NOMO-1 treated with dmso at 0.1 percent for 144 hours (cell line): ENCODE data around the gene PAEP.

Source experiments
- DNase-seq: peaks from one replicate; lab custom pipeline; 2025; ENCODE audit not compliant: unreplicated experiment; lab: John Stamatoyannopoulos, UW

PAEP gene

DNA sequence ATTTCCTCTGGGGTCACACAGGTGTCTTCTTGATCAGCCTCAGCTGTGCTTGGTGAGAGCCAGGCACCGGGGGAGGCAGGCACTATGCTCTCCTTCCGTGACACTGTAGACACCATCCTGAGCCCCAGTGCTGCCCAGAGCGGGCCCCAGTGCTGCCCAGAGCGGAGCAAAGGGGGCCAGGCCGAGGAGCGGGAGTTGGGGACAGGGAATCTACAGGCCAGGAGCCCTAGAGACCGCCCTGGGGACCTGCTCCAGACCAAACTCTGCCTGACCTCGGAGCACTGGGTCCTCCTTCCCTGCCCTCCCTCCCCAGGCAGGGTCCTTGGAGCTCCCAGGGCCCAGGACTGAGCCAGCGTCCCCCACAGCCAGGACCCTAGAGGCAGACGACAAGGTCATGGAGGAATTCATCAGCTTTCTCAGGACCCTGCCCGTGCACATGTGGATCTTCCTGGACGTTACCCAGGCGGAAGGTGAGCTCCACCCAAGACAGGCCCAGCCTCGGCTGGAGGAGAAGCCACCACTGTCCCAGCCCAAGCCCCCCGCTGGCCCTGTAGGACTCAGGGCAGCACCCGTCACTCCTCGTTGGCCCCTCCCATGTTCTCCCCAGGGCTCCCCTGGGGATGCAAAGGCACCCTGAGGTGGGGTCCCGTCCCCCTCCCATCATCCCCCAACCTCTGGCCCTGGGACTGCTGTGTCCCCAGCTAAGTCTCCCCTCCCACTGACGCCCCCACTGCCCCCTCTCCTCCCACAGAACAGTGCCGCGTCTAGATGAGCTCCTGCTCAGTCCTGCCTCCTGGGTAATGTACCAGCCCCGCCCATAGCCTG is 30.2 kb downstream of the PAEP start:
- no peak for DNase-seq

DNA sequence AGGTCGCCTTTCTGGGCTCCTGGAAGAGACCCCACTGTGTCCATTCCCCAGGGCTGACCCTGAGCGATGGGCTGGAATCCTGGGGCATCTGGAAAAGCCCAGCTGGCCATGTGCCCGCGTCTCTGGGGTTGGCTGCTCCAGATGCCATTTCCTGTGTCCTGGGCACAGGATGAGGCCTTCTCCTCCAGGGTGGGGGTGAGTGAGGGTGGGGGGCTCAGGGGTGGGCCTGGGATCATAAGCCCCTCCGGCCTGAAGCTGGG is 30.7 kb downstream of the PAEP start:
- no peak for DNase-seq

DNA sequence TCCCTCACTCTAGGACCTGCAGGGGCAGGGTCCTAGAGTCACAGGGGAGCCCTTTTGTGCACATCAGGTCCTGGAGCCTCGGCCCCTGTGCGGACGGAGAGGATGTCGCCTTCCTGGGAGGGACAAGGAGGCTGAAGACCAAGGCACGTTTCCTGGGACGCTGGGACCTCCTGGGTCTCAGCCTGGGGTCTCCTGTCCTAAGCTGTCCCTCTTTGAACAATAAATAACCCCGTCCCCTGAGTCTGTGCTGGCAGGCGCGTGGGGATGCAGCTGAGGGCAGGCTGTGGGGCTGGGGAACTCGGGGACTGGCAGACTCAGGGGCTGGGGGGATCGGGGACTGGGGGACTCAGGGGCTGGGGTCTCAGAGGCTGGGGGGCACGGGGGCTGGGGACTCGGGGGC is 31.1 kb downstream of the PAEP start:
- no peak for DNase-seq

DNA sequence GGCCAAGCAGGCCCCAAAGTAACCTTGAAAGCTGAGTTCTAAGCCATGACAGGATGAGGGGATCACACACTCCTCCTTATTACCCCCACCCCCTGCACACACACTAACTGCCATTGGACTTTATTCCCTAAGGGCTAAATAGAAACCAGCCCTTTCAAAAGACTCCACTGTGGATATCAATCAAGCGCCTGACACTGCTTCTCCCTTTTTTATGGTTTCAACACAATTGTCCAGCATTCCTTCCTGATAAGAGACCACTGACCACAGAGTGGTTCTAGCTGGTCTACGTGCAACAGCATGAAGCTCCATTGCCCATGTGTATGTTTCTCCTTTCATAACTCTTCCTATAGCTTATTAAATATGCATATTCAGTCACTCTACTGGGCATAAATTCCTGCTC is 34.7 kb downstream of the PAEP start:
- DNase-seq = no peak

DNA sequence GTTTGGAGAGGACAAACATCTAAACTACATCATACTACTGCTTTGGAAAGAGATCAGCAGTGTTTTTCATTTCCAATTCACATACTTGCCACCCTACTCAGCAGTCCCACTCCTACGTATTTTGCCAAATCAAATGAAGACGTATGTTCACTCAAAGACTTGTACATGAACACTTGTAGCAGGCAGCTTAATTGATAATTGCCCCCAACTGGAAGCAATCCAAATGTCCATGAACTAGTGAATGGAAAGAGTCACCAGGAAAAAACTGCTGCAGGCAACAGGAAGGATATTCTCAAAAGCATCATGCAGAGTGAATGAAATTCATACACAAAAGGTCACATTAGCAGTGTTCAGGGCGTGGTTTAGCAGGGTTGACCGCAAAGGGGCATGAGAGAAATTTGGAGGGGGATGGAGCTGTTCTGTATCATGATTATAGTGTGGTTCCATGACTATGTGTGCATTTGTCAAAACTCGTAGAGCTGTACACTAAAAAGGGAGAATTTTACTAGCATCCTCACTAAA is 38.8 kb downstream of the PAEP start:
- no peak for DNase-seq

DNA sequence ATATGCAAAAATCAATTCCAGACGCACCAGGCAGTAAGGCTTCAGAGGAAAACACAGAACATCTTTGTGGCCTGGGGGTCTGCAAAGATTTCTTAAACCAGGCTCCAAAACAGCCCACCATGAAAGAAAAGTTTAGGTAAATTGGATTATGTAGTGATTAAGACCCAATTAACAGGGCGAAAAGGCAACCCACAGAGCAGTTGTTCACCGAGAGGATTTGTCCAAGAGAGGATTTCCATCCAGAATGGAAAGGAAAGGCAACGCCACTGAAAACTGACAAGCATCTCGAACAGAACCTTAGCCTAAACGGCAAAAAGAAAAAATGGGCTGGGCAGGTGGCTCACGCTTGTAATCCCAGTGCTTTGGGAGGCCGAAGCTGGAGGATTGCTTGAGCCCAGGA is 40.4 kb downstream of the PAEP start:
- DNase-seq = no peak

DNA sequence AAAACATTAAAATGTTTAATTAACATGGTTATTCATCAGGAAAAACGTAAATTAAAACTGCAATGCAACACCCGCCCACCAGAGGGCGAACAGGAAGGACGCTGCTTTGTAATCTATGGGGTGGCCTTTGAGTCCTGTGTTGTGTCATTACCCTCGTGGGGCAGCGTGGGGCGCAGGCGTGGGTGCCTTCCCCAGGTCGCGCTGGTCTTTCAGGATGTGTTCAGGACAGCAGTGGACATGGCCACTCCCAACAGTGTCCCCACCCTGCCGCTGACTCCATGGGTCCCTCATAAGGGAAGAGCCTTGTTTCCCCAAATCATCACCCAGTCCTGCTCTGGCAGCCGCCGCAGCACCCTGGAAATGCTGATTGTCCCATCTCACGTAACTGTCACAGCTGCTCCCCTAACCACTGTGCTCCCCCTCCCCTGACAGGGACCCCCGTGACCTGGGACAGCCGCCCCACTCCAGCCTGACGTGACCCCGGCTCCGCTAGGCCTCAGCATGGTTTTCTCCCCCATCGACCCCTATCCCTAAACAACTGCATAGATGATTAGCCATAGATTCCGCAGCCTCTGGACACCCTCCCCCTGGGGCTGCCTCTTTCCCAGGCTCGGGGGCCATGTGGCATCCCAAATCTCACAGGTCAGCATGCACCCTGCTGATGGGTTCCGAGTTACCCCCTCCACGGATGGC is 41.4 kb downstream of the PAEP start:
- DNase-seq = no peak

DNA sequence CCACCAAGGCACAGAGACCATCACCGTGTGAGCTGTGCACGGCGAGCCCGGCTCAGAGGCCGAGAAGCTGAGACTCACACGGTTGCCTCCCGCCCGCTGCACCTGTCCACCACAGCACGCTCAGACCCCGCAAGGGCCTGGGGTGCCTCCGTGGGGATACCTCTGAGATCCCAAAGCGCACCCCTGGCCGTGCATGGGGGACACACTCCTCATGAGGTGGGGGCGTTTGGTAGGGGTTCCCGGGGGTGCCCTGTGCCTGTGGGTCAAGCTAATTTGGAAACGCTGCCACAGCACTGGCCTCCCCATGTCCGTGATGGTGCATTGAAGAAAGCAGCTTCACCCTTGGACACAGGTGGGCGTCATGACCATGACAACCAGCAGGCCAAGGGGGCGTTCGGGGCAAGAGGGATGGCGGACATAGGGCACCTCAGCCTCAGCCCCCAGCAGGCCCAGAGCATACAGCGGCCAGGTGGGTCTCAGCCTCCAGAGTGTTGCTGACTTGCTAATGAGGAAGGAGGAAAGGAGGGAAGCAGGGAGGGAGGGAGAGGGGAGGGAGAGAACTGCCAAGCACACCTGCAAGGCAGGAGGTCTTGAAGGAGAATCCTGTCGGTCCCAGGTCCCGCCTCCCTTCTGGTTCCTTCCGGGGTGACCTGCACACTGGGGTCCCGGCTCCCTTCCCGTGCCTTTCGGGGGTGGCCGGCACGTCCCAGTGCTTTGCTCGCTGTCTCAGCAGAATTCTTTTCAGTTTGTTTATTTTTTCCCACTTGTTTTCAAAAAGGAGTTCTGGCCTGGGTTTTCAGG is 43.1 kb downstream of the PAEP start:
- DNase-seq = no peak

DNA sequence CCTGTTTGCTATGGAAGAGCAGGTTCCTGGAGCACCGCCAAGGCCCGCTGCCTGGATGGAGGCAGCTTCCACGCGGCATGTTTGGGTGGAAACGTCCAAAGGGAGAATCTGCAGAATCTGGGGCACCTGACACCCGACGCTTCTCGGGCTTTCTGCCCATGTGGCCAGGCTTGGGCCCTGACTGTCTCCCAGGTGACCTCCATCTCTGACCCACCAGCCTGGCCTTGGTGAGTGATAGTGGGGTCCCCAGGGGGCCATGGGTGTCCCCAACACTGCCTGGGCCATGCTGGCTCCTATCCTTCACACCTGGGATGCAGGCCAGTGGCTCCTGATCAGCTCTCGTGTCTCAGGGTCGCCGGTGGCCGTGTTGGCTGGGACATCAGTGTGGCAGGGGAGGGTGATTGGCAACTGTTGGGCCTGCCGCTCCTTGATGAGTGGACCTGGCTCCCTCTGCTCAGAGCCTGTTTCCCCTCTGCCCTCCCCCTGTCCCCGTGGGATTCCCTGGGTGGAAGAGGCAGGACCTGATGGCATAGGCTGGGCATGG is 43.8 kb downstream of the PAEP start:
- no peak for DNase-seq

DNA sequence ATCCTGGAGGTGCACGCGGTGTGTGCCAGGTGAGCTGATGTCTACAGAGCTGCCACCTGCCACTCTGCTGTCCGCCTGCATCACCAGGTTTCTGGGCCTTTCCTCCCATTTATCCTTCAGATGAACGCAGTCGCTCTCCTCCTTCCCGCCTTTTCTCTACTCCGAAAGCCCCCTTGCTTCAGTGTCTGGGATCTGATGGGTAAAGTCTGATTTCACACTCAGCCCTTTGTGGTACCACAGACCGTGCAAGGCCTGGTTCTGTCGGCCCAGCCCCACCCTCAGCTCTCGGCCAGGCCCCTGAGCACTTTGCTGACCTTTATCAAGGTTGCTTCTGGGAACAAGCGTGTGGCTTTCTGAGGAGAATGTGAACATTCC is 45.3 kb downstream of the PAEP start:
- DNase-seq = no peak

DNA sequence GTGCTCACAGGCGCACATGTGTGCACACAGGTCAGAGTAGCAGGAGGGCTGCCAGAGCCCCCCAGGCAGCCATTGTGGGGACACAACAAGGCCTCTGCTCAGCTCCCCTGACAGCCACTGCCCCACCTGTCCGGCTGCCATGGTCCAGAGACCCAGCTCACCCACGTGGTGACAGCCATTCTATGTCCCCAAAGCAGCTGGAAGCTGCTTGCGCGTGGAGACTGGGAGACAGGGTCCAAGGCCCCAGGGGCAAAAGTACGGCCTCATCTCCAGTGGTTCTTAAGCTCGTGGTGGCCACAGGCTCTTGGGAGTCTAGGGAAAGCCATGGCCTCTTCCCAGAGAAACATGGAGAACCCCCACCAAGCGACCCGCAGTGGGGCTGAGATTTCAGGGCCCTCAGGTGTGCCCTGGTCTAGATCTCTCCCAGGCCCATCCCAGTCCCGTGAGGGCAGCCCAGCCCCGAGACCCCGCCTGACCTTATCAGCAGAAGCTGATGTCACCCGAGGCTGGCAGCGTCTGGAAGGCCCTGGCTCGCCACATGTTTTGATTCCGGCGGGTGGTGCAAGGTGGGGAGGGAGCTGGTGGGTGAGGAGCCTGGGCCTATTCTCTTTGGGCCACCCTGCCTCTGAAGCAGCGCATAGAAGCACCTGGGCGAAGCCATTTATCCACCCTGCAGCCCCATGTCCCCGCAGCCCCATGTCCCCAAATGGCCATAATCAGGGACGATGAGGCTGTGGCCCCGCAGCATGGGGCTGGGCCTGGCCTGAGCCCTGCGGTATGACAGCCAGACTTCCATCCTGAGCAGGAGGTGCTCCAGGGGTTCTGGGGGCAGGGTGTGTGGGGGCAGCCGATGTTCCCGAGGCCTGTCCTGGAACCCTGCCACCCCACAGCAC is 46.1 kb downstream of the PAEP start:
- no peak for DNase-seq

DNA sequence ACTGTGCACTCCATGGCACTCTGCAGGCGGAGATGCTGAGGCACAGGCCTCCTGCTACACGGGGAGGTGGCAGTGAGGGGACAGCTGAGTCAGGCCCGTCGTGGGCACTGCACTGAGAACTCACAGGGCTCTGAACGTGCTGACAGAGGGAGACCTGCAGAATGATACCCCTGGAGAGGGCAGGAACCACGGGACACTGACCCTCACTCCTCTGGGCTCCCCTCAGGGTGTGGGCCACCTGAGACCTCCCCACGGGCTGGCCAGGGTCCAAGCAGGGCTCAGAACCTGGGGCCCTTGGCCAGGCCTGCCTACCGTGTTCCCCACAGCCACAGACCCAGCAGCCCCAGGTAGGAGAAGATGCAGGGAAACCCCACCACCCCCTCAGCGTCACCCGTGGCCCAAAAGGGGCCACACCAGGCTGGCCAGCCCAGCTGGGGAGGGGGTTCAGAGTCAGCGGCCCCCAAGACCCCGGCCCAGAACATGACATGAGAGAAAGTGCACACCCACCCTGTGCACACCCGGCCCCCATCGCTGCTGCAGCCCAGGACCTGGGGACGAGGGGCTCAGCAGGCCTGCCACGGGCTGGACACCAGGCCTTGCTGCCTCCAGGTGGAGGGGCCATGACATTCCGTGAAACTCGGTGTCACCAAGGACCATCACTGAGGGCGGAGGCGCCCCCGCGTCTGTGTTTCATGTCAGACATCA is 46.9 kb downstream of the PAEP start:
- no peak for DNase-seq

DNA sequence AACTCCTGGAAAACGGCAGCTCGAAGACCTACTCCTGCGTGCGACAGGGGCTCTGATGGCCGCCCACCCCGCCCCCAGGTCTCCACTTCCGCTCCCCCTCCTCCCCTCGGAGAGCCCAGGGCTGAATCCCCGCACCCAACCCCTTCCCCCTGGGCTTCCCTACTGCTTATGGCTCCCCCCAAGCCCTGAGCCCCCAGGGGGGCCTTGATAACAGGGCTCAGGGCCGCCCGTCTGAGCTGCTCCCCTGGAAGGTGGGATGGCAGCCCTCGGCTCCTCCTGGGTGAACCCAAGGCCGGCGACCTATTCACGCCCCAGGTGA is 47.4 kb downstream of the PAEP start:
- no peak for DNase-seq

DNA sequence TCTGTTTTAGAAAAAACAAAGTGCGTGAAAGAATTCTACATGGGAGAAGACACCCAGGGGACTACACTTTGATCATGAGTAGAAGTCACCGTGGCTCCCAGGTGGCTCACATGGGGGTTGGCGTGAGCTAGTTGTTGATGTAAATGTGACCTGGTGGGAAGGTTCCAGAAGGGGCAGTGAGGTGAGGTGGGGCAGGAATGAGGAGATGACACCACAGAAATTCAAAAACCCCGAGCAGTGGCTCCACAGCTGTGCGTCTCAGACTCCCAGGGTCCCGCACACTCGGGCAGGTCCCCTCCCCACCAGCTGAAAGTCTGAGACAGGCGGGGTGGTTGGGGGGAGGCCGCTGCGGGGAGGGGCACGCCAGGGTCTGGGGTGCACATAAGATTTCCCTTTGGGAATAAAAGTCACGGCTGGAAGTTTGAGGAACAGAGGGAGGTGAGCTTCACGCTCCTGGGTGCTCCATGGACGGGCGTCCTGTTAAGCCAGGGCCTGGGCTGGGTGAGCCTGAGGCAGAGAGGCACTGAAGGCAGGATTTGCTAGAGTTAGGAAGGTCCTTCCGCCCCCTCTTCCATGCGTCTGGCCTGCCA is 47.9 kb downstream of the PAEP start:
- DNase-seq = no peak

DNA sequence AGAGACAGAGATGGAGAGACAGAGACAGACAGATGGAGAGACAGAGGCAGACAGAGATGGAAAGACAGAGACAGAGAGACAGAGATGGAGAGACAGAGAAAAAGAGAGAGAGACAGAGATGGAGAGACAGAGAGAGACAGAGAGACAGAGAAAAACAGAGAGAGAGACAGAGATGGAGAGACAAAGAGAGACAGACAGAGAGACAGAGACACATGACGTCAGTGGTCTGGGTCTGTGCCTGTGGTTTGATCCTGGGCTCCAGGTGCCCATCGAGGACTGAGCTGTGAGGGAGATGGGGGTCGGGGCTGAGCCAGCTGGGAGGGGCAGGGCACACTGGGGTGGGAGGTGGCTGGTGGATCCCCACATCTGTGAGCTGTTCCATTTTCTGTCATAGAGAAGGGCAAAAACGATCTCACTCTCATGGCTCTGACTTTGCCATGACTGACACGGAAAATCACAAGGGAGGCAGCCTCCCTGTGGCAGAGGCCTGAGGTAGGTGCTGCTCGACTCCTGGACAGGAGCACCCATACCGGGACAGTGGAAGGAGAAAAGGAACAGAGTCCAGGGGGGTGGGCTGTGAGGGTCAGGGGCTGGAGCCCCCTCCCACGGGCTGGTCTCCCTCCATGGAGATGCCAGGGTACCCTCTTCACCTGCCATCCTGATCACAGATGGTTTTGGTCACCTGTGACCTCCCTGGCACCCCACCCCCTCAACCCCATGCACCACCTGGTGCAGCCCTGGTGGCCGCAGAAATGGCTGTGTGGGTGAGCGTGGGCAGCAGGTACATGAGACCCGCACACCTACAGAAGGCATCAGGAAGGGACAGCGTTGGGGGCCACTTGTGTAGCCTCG is 49.0 kb downstream of the PAEP start:
- DNase-seq = no peak

DNA sequence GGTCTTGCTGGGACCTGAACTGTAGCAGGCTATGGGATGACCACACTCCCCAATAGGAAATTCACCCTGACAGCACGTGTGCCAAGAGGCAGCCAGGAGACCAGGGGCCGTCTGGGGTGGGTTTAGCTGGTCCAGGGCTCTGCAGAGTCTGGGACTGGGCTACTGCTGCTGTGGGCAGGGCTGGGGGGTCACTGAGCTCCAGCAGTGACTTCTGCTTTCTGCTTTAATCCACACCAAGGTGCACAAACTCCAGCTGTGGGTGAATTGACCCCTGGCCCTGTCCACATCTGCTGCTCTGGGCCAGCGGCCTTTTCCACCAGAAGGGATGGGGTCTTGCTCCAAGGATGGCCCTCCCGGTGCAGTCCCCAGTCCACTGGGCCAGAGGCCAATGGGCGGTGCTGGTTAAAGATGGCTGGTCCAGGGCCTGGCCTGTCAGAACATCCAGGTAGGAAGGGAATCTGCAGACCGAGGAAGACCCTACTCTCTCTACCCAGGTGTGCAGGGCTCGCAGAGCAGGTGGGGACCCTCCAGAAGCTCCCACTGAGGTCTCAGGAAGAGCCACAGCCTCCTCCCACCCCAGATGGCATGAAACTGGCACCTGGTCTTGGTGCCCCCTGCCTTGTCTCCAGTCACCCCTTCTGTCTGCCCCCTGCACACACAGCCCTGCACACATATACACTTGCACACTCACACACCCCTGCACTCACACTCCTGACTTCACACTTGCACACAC is 49.8 kb downstream of the PAEP start:
- no peak for DNase-seq

DNA sequence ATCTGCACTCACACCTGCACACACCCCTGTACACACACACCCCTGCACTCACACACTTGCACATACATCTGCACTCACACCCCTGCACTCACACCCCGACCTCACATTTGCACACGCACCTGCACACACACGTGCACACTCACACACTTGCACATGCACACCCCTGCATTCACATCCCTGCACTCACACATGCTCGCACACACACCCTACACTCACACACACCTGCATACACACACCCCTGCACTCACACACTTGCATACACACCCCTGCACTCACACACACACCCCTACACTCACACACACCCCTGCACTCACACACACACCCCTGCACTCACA is 50.3 kb downstream of the PAEP start:
- no peak for DNase-seq

DNA sequence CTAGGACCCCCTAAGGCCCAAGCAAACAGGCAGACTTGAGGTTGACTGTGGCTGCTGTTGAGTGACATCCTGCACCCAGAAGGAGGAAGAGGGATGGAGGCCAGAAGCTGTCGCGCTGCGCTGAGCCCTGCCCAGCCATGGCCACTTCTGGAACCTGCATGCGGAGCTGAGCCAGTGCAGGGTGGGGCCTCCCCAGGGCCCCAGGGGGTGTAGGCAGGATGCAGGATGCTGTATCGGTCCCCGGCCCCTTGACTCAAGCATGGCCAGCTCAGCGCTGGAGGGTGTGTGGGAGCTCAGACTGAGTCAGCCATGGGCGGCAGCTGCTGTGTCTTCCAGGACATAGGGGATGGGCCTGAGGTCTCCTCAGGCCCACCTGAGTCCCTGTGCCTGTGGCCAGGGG is 50.9 kb downstream of the PAEP start:
- DNase-seq = no peak
